PC-3 (cell line): ENCODE data around the gene ARSG.

Experiments used
- CTCF ChIP-seq: fragments of 300-600 bp; sonication (generic); conservative IDR thresholded peaks from 2 replicates; pipeline ENCODE4 v1.5.1; 2017; ENCODE audit warnings: antibody characterized with exemption, low read depth, mild to moderate bottlenecking, low read length
- EZH2 ChIP-seq: fragments of 300-600 bp; sonication (generic); IDR thresholded peaks from one replicate; pipeline ENCODE4 v1.6.1; 2017; ENCODE audit warnings: antibody characterized with exemption, mild to moderate bottlenecking, low read length; ENCODE audit not compliant: unreplicated experiment

- TF ChIP-seq CTCF = no peak
- no peak for TF ChIP-seq EZH2
These were observed 53.4 kb downstream of the ARSG start for GRCh38 chr17:68344701-68345136.
